Measurements from ENCODE around the gene ADRM1.

The ADRM1 gene

DNA sequence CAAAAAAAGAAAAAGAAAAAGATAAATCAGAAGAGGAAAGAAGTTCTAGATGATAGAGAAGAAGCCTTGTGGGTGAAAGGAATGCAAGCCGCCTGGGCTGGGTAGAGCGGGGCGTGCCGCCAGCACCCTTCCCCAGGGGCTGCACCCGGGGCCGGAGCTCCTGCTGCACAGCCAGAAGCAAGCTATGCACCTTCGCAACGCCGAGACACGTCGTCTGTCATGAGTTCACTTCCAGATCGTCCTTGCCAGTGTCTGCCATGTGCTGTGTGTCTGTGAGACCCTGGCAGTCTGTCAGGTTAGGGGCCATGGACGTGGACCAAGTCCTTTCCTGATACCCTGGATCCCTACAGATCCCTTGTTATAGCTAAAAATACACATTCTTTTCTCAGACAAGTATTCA is 25.5 kb upstream of the ADRM1 start:
- H3K4me3 ChIP-seq (replicated peaks in 1 of 2; ENCODE audit: low read depth in 2 of 2, low read length in 2 of 2): no peak overlapping the region

DNA sequence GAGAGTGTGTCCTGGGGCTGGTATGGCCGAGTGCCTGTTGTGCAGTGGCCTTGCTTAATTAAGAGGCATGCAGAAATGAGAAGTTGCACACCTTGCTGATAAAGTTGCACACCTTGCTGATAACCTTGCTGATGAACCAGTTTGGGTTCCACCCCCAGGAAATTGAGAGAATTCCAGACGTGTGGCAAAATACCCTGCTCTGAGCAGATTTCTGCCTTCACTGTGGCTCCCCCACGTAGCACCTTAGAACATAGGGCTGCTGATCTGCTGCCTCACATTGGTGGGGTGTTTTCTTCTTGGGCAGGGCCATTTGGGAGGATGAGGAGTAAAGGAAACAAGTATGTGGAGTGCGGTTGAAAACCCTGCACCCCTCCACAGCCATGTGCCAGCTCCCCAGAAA is 22.5 kb upstream of the ADRM1 start:
- TF ChIP-seq CTCF (IDR thresholded peaks at IDR 0.05; ENCODE audit: low read depth, low read length): no peak
- H3K4me3 ChIP-seq (replicated peaks in 1 of 2; ENCODE audit: low read depth in 2 of 2, low read length in 2 of 2): no peak overlapping the region

More for the DNA sequence above, 25.5 kb upstream of the ADRM1 start:
- TF ChIP-seq CTCF (IDR thresholded peaks at IDR 0.05; ENCODE audit: low read depth, low read length): no peak
- no peak for DNase-seq (ENCODE audit: low read depth in 2 of 2)

GRCh38 chr20:62281161-62281933 is 21.4 kb upstream of the ADRM1 start:
- H3K4me3 ChIP-seq (replicated peaks in 1 of 2; ENCODE audit: low read depth in 2 of 2, low read length in 2 of 2): no peak overlapping the region
- no peak for TF ChIP-seq CTCF (IDR thresholded peaks at IDR 0.05; ENCODE audit: low read depth, low read length)
- DNase-seq (ENCODE audit: low read depth in 2 of 2): no peak

More for the DNA sequence above, 22.5 kb upstream of the ADRM1 start:
- no peak for DNase-seq (ENCODE audit: low read depth in 2 of 2)

DNA sequence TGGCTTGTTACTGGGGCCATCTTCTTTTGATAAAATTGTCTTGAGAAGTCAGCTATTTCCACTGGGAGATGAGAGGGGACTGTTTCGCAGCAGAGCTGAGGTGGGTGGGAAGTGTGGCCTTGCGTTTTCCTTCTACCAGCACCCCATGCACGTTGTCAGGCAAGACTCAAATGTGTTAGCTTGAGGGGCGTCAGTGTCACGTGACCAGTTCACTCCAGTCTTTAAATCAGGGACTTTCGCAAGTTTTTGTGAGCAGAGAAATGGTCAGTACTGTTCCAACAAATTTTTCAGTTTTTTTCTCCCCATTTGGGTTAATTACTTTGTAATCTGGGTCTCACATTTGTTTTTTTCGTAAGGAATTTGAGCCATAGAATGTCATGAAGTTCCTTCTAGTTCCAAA is 20.7 kb upstream of the ADRM1 start:
- DNase-seq (ENCODE audit: low read depth in 2 of 2): no peak
- TF ChIP-seq CTCF (IDR thresholded peaks at IDR 0.05; ENCODE audit: low read depth, low read length): no peak
- no peak overlapping the region for H3K4me3 ChIP-seq (replicated peaks in 1 of 2; ENCODE audit: low read depth in 2 of 2, low read length in 2 of 2)

GRCh38 chr20:62282877-62283503 is 19.8 kb upstream of the ADRM1 start:
- TF ChIP-seq CTCF (IDR thresholded peaks at IDR 0.05; ENCODE audit: low read depth, low read length): no peak
- no peak for DNase-seq (ENCODE audit: low read depth in 2 of 2)
- no peak overlapping the region for H3K4me3 ChIP-seq (replicated peaks in 1 of 2; ENCODE audit: low read depth in 2 of 2, low read length in 2 of 2)

- no peak for DNase-seq (ENCODE audit: low read depth in 2 of 2)
- no peak for TF ChIP-seq CTCF (IDR thresholded peaks at IDR 0.05; ENCODE audit: low read depth, low read length)
- H3K4me3 ChIP-seq (replicated peaks in 1 of 2; ENCODE audit: low read depth in 2 of 2, low read length in 2 of 2): no peak overlapping the region
Observed at GRCh38 chr20:62284448-62284847, 18.3 kb upstream of the ADRM1 start.
